Smooth muscle cell (in vitro differentiated cells): ENCODE results near the gene MUC5AC. TPM values are rescaled to one million over a fixed set of nuclear protein-coding genes. Genes with fewer than 3 reads are reported as not detected.

Source experiments
- DNase-seq: peaks from one replicate; lab custom pipeline; 2025; ENCODE audit not compliant: unreplicated experiment; lab: John Stamatoyannopoulos, UW
- H2AFZ ChIP-seq: fragments of 200-600 bp; sonication (generic); 2 replicates; pipeline ENCODE4 v1.6.0; 2016; ENCODE audit warnings: antibody characterized with exemption, low read depth, mild to moderate bottlenecking
- H3F3A ChIP-seq: fragments of 200-600 bp; sonication (generic); 2 replicates; pipeline ENCODE4 v1.6.0; 2017; ENCODE audit warnings: antibody characterized with exemption, low read depth
- H3K27ac ChIP-seq: fragments of 200-600 bp; sonication (generic); 2 replicates; pipeline ENCODE4 v1.5.1; 2016; ENCODE audit warnings: low read depth, mild to moderate bottlenecking
- H3K27me3 ChIP-seq: fragments of 200-600 bp; sonication (generic); 2 replicates; pipeline ENCODE4 v1.6.1; 2016; ENCODE audit warnings: low read depth, mild to moderate bottlenecking
- H3K36me3 ChIP-seq: fragments of 200-600 bp; sonication (generic); 2 replicates; pipeline ENCODE4 v1.5.1; 2016; ENCODE audit warnings: low read depth
- H3K4me1 ChIP-seq: fragments of 200-600 bp; sonication (generic); 2 replicates; pipeline ENCODE4 v1.5.1; 2016; ENCODE audit warnings: low read depth
- H3K4me2 ChIP-seq: fragments of 200-600 bp; sonication (generic); 2 replicates; pipeline ENCODE4 v1.6.0; 2016; ENCODE audit warnings: mild to moderate bottlenecking
- H3K4me3 ChIP-seq: fragments of 200-600 bp; sonication (generic); 2 replicates; pipeline ENCODE4 v1.5.1; 2016; ENCODE audit warnings: mild to moderate bottlenecking
- H3K79me2 ChIP-seq: fragments of 200-600 bp; sonication (generic); 2 replicates; pipeline ENCODE4 v1.6.0; 2016; ENCODE audit warnings: low read depth, mild to moderate bottlenecking
- H3K9ac ChIP-seq: fragments of 200-600 bp; sonication (generic); 2 replicates; pipeline ENCODE4 v1.6.0; 2016; ENCODE audit warnings: low read depth
- H3K9me3 ChIP-seq: fragments of 200-600 bp; sonication (generic); replicated peaks from 2 replicates; pipeline ENCODE4 v1.5.1; 2016; ENCODE audit warnings: low read depth
- H4K20me1 ChIP-seq: fragments of 200-600 bp; sonication (generic); 2 replicates; pipeline ENCODE4 v1.6.0; 2016; ENCODE audit warnings: low read depth
- WGBS: methylation state at CpG from one replicate; pipeline ENCODE4 v1.1.7; 2016; ENCODE audit warnings: low lambda C conversion rate; 5-methylcytosine and 5-hydroxymethylcytosine counted together
- polyA plus RNA-seq: library from polyadenylated mRNA; unstranded; fragments of >200 nt; fragmentation: Nextera tagmentation; extraction: Ambion mirVana; gene quantifications from 2 replicates; pipeline ENCODE4 v1.2.1, GENCODE V29; 2016
- total RNA-seq: library from RNA; depleted of rRNA; stranded (reverse); fragments of >200 nt; gene quantifications from 2 replicates; pipeline ENCODE4 v1.2.3, GENCODE V29; 2014
- TF ChIP-seq, protein P1 (sequence below): fragments of 200-600 bp; sonication (generic); IDR thresholded peaks from 2 replicates; pipeline ENCODE4 v1.5.1; 2017; ENCODE audit warnings: borderline replicate concordance, mild to moderate bottlenecking, antibody characterized with exemption; ENCODE audit not compliant: insufficient read depth, poor library complexity, severe bottlenecking

Gene MUC5AC
- total and polyA plus RNA-seq, 2 experiments from 2014 or later: not detected

GRCh38 chr11:1128311-1129142, 29.2 kb upstream of the MUC5AC start:
- no peaks in the 10 kb centered on the region for H3K27me3 ChIP-seq
- H3K4me1 ChIP-seq: no peaks in the 10 kb centered on the region
- H4K20me1 ChIP-seq: no peaks in the 10 kb centered on the region
- no peaks in the 10 kb centered on the region for H3K9me3 ChIP-seq
- DNase-seq: no peak
- H3K4me2 ChIP-seq: no peak overlapping the region
- no peak overlapping the region for H3K4me3 ChIP-seq
- WGBS: 82% methylated on average over 21 of the region's 33 CpGs
- no peak overlapping the region for H3K27ac ChIP-seq
- H3F3A ChIP-seq: no peaks in the 10 kb centered on the region
- H2AFZ ChIP-seq: no peak overlapping the region
- H3K9ac ChIP-seq: no peak overlapping the region
- no peaks in the 10 kb centered on the region for H3K36me3 ChIP-seq
- TF ChIP-seq, protein P1, sequence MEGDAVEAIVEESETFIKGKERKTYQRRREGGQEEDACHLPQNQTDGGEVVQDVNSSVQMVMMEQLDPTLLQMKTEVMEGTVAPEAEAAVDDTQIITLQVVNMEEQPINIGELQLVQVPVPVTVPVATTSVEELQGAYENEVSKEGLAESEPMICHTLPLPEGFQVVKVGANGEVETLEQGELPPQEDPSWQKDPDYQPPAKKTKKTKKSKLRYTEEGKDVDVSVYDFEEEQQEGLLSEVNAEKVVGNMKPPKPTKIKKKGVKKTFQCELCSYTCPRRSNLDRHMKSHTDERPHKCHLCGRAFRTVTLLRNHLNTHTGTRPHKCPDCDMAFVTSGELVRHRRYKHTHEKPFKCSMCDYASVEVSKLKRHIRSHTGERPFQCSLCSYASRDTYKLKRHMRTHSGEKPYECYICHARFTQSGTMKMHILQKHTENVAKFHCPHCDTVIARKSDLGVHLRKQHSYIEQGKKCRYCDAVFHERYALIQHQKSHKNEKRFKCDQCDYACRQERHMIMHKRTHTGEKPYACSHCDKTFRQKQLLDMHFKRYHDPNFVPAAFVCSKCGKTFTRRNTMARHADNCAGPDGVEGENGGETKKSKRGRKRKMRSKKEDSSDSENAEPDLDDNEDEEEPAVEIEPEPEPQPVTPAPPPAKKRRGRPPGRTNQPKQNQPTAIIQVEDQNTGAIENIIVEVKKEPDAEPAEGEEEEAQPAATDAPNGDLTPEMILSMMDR: no peak
- no peaks in the 10 kb centered on the region for H3K79me2 ChIP-seq

GRCh38 chr11:1129143-1129610, 28.6 kb upstream of the MUC5AC start:
- Histone ChIP-seq H3K9me3 (no peaks in the 10 kb centered on the region), H3K9ac (no peak overlapping the region), H3K79me2 (no peaks in the 10 kb centered on the region), H2AFZ (no peak overlapping the region), H3F3A (no peaks in the 10 kb centered on the region), H3K27me3 (no peaks in the 10 kb centered on the region), H3K27ac (no peak overlapping the region), H3K36me3 (no peaks in the 10 kb centered on the region), H3K4me3 (no peak overlapping the region), H3K4me2 (no peak overlapping the region), H4K20me1 (no peaks in the 10 kb centered on the region), H3K4me1 (no peaks in the 10 kb centered on the region)
- WGBS: 79% methylated on average over 16 of the region's 17 CpGs
- no peak for DNase-seq
- TF ChIP-seq, protein P1: no peak

DNA sequence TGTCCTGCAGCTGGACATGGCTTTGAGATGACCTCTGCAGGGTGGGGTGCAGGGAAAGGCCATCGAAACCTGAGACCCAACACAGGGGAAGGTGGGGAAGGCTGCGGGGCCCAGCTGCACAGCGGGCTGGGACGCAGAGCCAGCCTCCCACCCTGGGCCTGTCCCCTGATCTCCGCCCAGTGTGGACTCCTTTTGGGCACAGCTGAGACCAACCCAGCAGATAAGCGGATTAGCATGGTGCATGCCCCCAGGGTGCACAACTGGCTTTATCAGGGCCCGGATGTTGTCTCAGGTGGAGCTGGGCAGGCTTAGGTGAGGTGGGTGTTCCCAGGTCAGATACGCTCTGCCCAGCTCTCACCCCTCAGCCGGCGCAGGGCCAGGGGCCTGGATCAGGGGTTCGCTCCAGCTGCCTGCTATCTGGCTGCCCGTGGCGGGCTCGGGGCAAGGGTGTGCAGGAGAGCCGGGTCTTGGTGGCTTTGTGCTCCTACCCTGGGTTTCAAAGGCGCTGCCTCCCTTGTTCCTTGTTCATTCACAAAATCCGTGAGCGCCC, 28.1 kb upstream of the MUC5AC start:
- no peaks in the 10 kb centered on the region for H3K27me3 ChIP-seq
- H3K79me2 ChIP-seq: no peaks in the 10 kb centered on the region
- H3K9ac ChIP-seq: no peak overlapping the region
- H2AFZ ChIP-seq: no peak overlapping the region
- TF ChIP-seq, protein P1: no peak
- peaks cover 4% of the 10 kb centered on the region for H3K9me3 ChIP-seq
- H3K36me3 ChIP-seq: no peaks in the 10 kb centered on the region
- WGBS: 92% methylated on average over 17 of the region's 18 CpGs
- no peaks in the 10 kb centered on the region for H3K4me1 ChIP-seq
- H4K20me1 ChIP-seq: no peaks in the 10 kb centered on the region
- no peaks in the 10 kb centered on the region for H3F3A ChIP-seq
- DNase-seq: no peak
- H3K4me2 ChIP-seq: no peak overlapping the region
- no peak overlapping the region for H3K4me3 ChIP-seq
- no peak overlapping the region for H3K27ac ChIP-seq
